Dendritic cell treated with granulocyte-macrophage colony-stimulating factor and Interleukin-4, amounts not matched to agents 40 ng/mL and 50 ng/mL, for 4 days (primary cell): ENCODE data around the gene PRRT4.

ENCODE experiments used
- H3K27ac Mint-ChIP-seq: one replicate; pipeline ENCODE4 v1.8.0; 2022; ENCODE audit warnings: mild to moderate bottlenecking, mixed read lengths
- H3K27me3 Mint-ChIP-seq: one replicate; pipeline ENCODE4 v1.8.0; 2022; ENCODE audit warnings: mild to moderate bottlenecking, mixed read lengths
- H3K36me3 Mint-ChIP-seq: one replicate; pipeline ENCODE4 v1.8.0; 2022; ENCODE audit warnings: low read depth, mixed read lengths
- H3K4me1 Mint-ChIP-seq: one replicate; pipeline ENCODE4 v1.8.0; 2022; ENCODE audit warnings: low read depth, mixed read lengths
- H3K4me3 Mint-ChIP-seq: one replicate; pipeline ENCODE4 v1.8.0; 2022; ENCODE audit warnings: mild to moderate bottlenecking, moderate library complexity, mixed read lengths
- H3K9me3 Mint-ChIP-seq: one replicate; pipeline ENCODE4 v1.8.0; 2022; ENCODE audit warnings: mixed read lengths
- intact Hi-C: fragments of 100-400 bp; cut with micrococcal nuclease; formaldehyde crosslinking; loops from one replicate; pipeline ENCODE4 v1.15.0; 2022

The PRRT4 gene

GRCh38 chr7:128402356-128402755 is 40.9 kb upstream of the PRRT4 start:
- no peaks in the 10 kb centered on the region for H3K27me3 Mint-ChIP-seq
- H3K9me3 Mint-ChIP-seq: no peaks in the 10 kb centered on the region
- peaks cover 82% of the 10 kb centered on the region for H3K36me3 Mint-ChIP-seq
- H3K27ac Mint-ChIP-seq: no peak overlapping the region
- H3K4me1 Mint-ChIP-seq: peaks cover 41% of the 10 kb centered on the region
- intact Hi-C loops: no loop called here
- H3K4me3 Mint-ChIP-seq: no peak overlapping the region

GRCh38 chr7:128400566-128400965 is 39.1 kb upstream of the PRRT4 start:
- H3K4me3 Mint-ChIP-seq: no peak overlapping the region
- H3K36me3 Mint-ChIP-seq: peaks cover 99% of the 10 kb centered on the region
- H3K4me1 Mint-ChIP-seq: peaks cover 28% of the 10 kb centered on the region
- H3K27me3 Mint-ChIP-seq: no peaks in the 10 kb centered on the region
- H3K27ac Mint-ChIP-seq: no peak overlapping the region
- H3K9me3 Mint-ChIP-seq: no peaks in the 10 kb centered on the region
- intact Hi-C loops: no loop called here

GRCh38 chr7:128399991-128400390 is 38.5 kb upstream of the PRRT4 start:
- peaks cover 24% of the 10 kb centered on the region for H3K4me1 Mint-ChIP-seq

GRCh38 chr7:128398841-128399135 is 37.3 kb upstream of the PRRT4 start:
- H3K36me3 Mint-ChIP-seq: peaks cover 100% of the 10 kb centered on the region
- H3K27ac Mint-ChIP-seq: no peak overlapping the region
- no peaks in the 10 kb centered on the region for H3K9me3 Mint-ChIP-seq
- intact Hi-C loops: loop anchor here (1.0 to 2.0 kb wide), 2 partner anchors 28 to 60 kb away; no protein-coding TSS in a partner anchor
- no peak overlapping the region for H3K4me3 Mint-ChIP-seq
- no peaks in the 10 kb centered on the region for H3K27me3 Mint-ChIP-seq
- peaks cover 19% of the 10 kb centered on the region for H3K4me1 Mint-ChIP-seq

More at GRCh38 chr7:128399991-128400390, 38.5 kb upstream of the PRRT4 start:
- intact Hi-C loops: loop anchor here (2.0 kb wide), 1 partner anchor 59 kb away; no protein-coding TSS in a partner anchor
- H3K27ac Mint-ChIP-seq: no peak overlapping the region
- H3K27me3 Mint-ChIP-seq: no peaks in the 10 kb centered on the region
- peaks cover 99% of the 10 kb centered on the region for H3K36me3 Mint-ChIP-seq
- no peaks in the 10 kb centered on the region for H3K9me3 Mint-ChIP-seq
- no peak overlapping the region for H3K4me3 Mint-ChIP-seq

GRCh38 chr7:128398016-128398840 is 36.7 kb upstream of the PRRT4 start:
- Mint-ChIP-seq H3K4me3 (no peak overlapping the region), H3K27me3 (no peaks in the 10 kb centered on the region), H3K27ac (no peak overlapping the region), H3K9me3 (no peaks in the 10 kb centered on the region), H3K36me3 (peaks cover 100% of the 10 kb centered on the region), H3K4me1 (peaks cover 13% of the 10 kb centered on the region)
- intact Hi-C loops: loop anchor here (1.0 to 2.0 kb wide), 2 partner anchors 28 to 61 kb away; no protein-coding TSS in a partner anchor

GRCh38 chr7:128396357-128396756 is 34.9 kb upstream of the PRRT4 start:
- no peaks in the 10 kb centered on the region for H3K9me3 Mint-ChIP-seq
- peaks cover 7% of the 10 kb centered on the region for H3K4me1 Mint-ChIP-seq
- H3K27me3 Mint-ChIP-seq: no peaks in the 10 kb centered on the region
- intact Hi-C loops: no loop called here
- H3K36me3 Mint-ChIP-seq: peaks cover 100% of the 10 kb centered on the region
- H3K4me3 Mint-ChIP-seq: no peak overlapping the region
- H3K27ac Mint-ChIP-seq: no peak overlapping the region

- no peak overlapping the region for H3K27ac Mint-ChIP-seq
- peaks cover 12% of the 10 kb centered on the region for H3K4me1 Mint-ChIP-seq
- no peak overlapping the region for H3K4me3 Mint-ChIP-seq
- H3K27me3 Mint-ChIP-seq: no peaks in the 10 kb centered on the region
- H3K36me3 Mint-ChIP-seq: peaks cover 97% of the 10 kb centered on the region
- intact Hi-C loops: no loop called here
- no peaks in the 10 kb centered on the region for H3K9me3 Mint-ChIP-seq
Measured at GRCh38 chr7:128395748-128396147, 34.3 kb upstream of the PRRT4 start.

- H3K4me3 Mint-ChIP-seq: no peak overlapping the region
- no peaks in the 10 kb centered on the region for H3K9me3 Mint-ChIP-seq
- H3K27me3 Mint-ChIP-seq: no peaks in the 10 kb centered on the region
- H3K36me3 Mint-ChIP-seq: peaks cover 89% of the 10 kb centered on the region
- peaks cover 12% of the 10 kb centered on the region for H3K4me1 Mint-ChIP-seq
- intact Hi-C loops: no loop called here
- H3K27ac Mint-ChIP-seq: no peak overlapping the region
Measured at GRCh38 chr7:128394904-128395496, 33.5 kb upstream of the PRRT4 start.

GRCh38 chr7:128393526-128394330 is 32.2 kb upstream of the PRRT4 start:
- Mint-ChIP-seq H3K27me3 (peaks cover 2% of the 10 kb centered on the region), H3K9me3 (no peaks in the 10 kb centered on the region), H3K36me3 (peaks cover 77% of the 10 kb centered on the region), H3K4me1 (peaks cover 12% of the 10 kb centered on the region), H3K27ac (peak overlapping the region; percentile 20), H3K4me3 (no peak overlapping the region)
- intact Hi-C loops: no loop called here

- no peaks in the 10 kb centered on the region for H3K9me3 Mint-ChIP-seq
- peaks cover 66% of the 10 kb centered on the region for H3K36me3 Mint-ChIP-seq
- H3K27me3 Mint-ChIP-seq: peaks cover 4% of the 10 kb centered on the region
- no peak overlapping the region for H3K27ac Mint-ChIP-seq
- intact Hi-C loops: no loop called here
- H3K4me3 Mint-ChIP-seq: no peak overlapping the region
- H3K4me1 Mint-ChIP-seq: peaks cover 18% of the 10 kb centered on the region
Measured at GRCh38 chr7:128392446-128393327, 31.2 kb upstream of the PRRT4 start.

GRCh38 chr7:128391805-128392204 is 30.3 kb upstream of the PRRT4 start:
- Mint-ChIP-seq H3K27me3 (peaks cover 6% of the 10 kb centered on the region), H3K9me3 (no peaks in the 10 kb centered on the region), H3K4me3 (no peak overlapping the region), H3K36me3 (peaks cover 58% of the 10 kb centered on the region), H3K4me1 (peaks cover 20% of the 10 kb centered on the region), H3K27ac (no peak overlapping the region)
- intact Hi-C loops: no loop called here

- intact Hi-C loops: no loop called here
- no peaks in the 10 kb centered on the region for H3K9me3 Mint-ChIP-seq
- no peak overlapping the region for H3K4me3 Mint-ChIP-seq
- peaks cover 6% of the 10 kb centered on the region for H3K27me3 Mint-ChIP-seq
- peaks cover 50% of the 10 kb centered on the region for H3K36me3 Mint-ChIP-seq
- H3K27ac Mint-ChIP-seq: no peak overlapping the region
- peaks cover 20% of the 10 kb centered on the region for H3K4me1 Mint-ChIP-seq
Measured at GRCh38 chr7:128390871-128391565, 29.5 kb upstream of the PRRT4 start.
